Esophagus squamous epithelium (tissue), 4 donors: ENCODE results near the gene CSN1S1.

Source experiments
- CTCF ChIP-seq, 6 experiments: fragments of 450-650 bp in 4 of 6; fragments of 200-600 bp in 2 of 6; sonication (generic) in 2 of 6; IDR thresholded peaks; one replicate each; pipeline ENCODE4 v1.5.1; 2016 to 2019; ENCODE audit warnings: antibody characterized with exemption in 6 of 6, mild to moderate bottlenecking in 4 of 6, moderate library complexity in 4 of 6
- POLR2A ChIP-seq, 4 donors: fragments of 450-650 bp; IDR thresholded peaks; one replicate each; pipeline ENCODE4 v1.6.1; 2017; ENCODE audit warnings: antibody characterized with exemption in 4 of 4, mild to moderate bottlenecking in 4 of 4, moderate library complexity in 3 of 4

GRCh38 chr4:69936566-69936965, 5.7 kb downstream of the CSN1S1 start:
- TF ChIP-seq CTCF (IDR thresholded peaks at IDR 0.05), result no peak
- TF ChIP-seq POLR2A (IDR thresholded peaks at IDR 0.05), result no peak
